NT2/D1 (cell line): ENCODE measurements around the gene ATP13A2.

ENCODE experiments used
- SUZ12 ChIP-seq: IDR thresholded peaks from 2 replicates; pipeline ENCODE4 v1.6.1; 2011; ENCODE audit not compliant: insufficient read length, insufficient read depth; ENCODE audit errors: extremely low read depth
- YY1 ChIP-seq: IDR thresholded peaks from 2 replicates; pipeline ENCODE4 v1.6.1; 2011; ENCODE audit not compliant: insufficient read length, insufficient read depth
- ZNF274 ChIP-seq: IDR thresholded peaks from 2 replicates; pipeline ENCODE4 v1.6.1; 2011; ENCODE audit warnings: mild to moderate bottlenecking, low read depth, low read length

GRCh38 chr1:17001760-17002523 lies 9.8 kb downstream of the ATP13A2 start:
- TF ChIP-seq ZNF274 (no peak), YY1 (no peak), SUZ12 (no peak)
